ENCODE data around the gene TSPAN9.

Gene TSPAN9

DNA sequence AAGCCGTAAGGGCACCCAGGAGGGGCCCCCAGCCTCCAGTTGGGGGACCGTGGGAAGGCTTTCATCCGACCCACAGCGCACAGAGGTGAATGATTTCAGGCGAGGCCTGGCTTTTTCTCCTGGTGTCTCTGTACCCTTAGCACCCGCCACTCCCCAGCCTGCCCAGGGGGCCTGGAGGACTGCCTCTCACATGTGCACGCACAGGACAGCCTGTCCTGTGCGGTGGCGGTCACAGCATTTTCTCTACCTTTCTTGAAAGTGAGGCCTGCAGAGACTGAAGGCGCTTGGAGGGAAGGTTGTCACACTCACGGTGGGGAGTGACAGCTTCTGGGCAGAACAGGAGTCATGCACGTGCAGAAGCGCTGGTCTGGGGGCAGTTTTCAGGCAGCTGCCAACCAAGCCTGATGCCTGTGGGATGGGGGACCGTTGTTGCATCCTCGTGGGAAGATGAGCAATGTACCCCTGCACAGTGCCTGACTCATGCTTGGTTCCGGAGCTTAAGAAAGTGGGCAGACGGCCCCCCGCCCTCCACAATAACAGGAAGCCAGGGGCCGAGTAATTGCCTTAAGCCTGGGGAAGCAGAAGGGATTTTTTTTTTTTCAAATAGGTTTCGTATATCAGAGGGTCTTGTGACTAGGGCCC is 148.1 kb downstream of the TSPAN9 start:
- DNase-seq (ENCODE audit: low read depth, low spot score) = no peak

DNA sequence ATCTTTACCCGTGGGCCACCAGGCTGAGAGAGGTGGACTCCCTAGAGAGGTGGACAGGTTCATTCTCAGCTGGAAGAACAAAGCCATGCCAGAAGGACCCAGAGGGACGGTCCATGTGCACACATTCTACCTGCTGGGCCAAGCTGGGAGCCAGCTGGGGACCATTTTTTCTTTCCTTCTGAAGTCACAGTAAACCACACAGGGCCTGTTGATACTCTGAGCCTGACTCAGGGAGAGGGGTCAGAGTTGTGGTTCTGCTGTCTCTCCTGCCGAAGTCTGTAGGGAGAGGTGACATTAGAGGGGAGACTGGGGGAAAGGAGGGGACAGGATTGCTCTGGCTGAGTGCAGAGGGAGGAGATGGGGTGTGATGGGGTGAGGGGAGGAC is 148.6 kb downstream of the TSPAN9 start:
- no peak for DNase-seq (ENCODE audit: low read depth, low spot score)

DNA sequence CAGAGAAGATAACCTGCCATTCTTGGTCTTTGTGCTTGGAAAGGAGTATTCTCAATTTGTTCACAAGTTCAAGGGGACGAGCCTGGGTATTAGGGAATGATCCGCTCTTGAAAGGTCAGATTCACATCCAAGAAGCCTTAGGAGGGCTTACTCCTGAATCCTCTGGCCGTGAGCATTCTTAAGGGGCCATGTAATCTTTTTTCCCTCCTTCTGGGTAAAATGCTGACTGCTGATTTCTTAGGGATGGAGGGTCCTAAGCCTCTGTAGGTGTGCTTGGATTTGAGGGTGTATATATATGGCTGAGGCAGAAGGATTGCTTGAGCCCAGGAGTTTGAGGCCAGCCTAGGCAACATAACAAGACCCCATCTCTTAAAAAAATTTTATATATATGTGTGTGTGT is 149.1 kb downstream of the TSPAN9 start:
- DNase-seq (ENCODE audit: low read depth, low spot score) = no peak

DNA sequence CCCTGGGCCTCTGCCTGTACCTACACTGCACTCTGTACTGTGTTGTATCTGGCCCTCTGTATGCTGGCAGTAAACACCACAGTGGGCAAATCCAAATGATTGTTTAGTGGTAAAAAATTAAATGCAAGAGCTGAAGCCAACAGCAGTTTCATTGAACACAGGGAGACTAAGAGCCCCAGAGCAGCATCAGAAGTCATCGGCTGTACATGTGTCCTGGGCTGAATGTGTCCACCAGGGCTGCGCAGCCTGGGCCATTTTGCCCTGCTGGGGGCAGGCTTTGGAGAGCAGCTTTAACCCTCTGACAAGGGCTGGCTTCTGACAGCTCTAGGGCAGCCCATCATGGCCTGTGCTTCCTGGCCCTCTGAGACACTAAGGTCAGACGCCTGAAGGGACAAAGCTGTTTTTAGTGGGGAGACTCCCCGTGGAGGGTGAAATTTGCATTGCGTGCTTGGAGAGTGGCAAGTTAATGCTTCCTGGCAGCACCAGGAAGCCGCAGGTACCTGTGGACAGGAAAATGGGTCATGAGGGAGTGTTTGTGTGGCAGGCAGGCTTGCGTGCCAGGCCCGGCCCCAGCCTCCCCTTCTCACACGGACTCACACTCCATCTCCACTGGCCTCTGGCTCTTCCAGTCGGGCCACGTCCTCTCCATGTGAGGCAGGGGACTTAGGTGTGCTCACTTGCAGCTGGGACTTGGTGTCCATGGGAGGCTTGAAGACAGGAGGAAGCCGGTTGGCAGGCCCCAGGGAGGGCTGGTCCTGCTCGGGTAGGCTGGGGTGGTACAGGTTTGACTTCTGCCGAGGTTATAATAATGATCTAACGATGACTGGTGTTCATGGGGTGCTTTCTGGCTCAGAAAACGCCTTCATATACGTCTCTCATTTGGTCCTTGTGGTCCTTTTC is 150.1 kb downstream of the TSPAN9 start:
- no peak for DNase-seq (ENCODE audit: low read depth, low spot score)

DNA sequence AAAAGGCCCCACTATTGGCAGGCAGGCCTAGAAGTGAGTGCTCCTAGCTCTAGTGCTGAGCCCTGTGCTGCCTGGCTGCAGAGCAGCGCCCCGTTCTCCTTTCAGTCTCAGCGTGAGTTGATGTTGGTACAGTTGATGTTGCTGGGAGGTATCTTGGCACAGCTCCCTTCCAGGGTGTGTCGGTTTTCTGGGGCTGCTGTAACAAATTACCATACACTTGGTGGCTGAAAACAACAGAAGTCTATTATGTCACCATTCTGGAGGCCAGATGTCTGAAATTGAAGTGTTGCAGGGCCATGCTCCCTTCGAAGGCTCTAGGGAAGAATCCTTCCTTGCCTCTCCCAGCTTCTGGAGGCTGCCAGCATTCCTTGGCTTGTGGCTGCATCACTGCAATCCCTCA is 151.4 kb downstream of the TSPAN9 start:
- DNase-seq (ENCODE audit: low read depth, low spot score) = no peak

DNA sequence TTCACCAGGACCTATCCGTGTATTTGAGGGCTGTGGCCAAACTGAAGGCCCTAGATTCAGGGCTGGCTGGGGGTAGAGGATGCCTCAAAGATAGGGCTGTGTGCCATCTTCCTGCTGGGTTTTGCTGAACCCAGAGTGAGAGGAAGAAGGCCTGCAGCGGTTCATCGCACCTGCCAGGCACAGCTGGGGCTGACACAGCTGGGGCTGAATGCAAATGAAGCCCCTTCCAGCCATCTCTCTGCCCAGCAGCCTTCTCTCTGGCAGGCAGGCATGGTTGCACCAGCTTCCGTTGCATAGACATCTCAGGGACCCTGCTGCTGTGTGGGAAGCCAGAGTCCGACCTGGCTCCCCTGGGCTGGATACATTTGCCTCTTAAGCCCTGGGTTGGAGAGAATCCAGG is 152.4 kb downstream of the TSPAN9 start:
- DNase-seq (ENCODE audit: low read depth, low spot score) = no peak

DNA sequence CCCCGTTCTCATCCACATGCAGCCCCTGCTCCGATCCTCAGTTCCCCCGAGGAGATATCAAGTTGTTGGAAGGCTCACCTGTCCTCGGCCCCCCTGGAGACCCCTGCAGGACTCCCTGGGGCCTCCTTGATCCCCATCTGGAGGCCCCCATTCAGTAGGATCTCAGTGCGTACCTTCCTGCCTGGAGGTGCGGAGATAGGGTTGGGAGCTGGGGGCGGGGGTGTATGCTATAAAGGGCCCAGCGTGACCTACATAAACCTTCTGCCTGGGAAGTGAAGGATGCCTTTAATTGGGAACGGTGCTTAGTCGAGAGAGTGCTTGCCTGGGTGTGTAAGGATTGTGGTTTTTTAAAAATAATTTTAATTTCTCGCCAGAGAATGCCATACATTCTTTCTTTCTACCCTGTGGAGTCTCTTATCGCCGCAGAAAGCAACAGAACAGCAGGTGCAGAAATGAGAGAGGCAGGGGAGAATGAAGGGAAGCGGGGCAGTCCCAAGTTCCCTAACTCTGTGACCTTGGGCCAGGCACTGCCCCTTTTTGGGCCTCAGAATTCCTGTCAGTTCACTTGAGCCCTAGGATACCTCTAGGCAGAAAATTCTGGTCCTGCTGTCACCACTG is 153.7 kb downstream of the TSPAN9 start:
- DNase-seq (ENCODE audit: low read depth, low spot score) = no peak

DNA sequence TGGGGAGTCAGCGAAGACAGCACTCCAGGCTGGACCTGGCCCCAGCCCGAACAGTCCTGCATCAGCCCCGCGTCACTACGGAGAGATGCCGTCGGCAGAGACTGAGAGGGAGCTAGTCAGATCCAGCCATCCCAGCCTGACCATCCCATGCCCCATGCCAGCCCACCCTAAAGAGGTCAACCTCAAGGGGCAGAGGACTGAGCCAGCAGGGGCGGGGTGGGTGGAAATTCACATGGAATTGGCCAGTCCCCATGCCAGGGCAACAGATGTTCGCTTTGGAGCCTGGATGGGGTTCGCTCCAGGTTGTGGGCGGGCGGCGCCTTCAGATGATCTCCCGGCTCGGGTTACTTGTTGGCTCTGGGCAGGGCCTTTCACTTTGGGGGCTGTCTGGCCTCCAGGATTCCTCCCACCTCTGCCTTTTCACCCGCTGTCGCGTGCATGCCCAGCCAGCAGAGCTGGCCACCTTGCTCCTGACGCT is 154.3 kb downstream of the TSPAN9 start:
- DNase-seq (ENCODE audit: low read depth, low spot score) = no peak

DNA sequence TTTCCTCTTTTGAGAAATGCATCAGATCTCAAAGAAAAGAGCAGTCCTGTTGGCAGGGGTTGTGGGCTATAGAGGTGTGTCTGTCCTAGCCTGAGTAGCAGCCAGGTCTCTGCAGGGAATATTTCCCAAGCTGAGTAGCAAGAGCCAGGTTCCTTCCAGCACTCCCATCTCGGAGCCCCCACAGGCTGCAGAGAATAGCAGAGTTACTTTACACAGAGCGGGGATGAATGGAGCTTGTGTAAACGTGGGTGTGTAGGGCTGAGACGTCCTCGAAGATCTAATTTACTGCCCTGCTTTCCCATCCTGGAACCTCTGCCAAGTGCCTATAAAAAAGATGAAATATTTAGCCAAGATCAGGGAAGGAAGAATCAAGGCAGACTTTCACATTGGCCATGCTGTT is 156.6 kb downstream of the TSPAN9 start:
- DNase-seq (ENCODE audit: low read depth, low spot score) = no peak

DNA sequence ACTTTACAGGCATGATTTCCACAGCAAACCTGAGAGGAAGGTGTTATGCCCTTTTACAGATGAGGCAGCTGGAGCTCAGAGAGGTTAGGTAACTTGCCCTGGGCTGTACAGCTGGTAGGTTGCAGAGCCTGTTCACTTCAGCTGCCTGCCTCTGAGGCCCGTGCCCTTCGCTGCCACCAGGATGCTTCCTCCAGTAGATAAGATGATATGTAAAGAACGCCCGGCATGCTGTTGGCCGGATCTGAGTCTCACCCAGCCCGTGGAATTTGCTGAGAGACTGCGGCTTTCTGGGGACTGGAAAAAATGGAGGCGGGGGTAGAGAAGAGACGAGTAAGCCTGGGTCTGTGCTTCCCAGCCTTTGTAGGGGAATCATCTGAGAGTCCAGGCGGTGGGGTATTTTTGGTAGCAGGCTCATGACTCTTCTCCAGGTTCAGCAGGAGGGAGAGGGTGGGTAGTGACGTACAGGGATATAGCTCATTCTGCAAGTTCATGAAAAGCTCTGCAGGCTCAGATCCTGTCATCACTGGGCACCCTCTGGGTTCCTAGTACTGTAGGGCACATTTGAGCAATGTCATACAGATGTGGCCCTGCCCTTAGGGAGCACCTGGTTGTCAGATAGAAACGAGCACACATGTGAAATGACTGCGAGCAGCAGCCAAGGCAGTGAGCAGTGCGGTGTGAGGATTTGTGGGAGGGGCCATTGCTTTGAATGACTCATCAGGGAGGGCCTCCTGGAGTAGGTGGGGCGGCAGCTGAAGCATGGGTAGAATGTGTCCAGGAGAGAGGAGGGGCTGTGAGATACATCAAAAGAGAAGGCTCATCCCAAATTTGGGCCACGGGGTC is 159.4 kb downstream of the TSPAN9 start:
- DNase-seq (ENCODE audit: low read depth, low spot score) = no peak

DNA sequence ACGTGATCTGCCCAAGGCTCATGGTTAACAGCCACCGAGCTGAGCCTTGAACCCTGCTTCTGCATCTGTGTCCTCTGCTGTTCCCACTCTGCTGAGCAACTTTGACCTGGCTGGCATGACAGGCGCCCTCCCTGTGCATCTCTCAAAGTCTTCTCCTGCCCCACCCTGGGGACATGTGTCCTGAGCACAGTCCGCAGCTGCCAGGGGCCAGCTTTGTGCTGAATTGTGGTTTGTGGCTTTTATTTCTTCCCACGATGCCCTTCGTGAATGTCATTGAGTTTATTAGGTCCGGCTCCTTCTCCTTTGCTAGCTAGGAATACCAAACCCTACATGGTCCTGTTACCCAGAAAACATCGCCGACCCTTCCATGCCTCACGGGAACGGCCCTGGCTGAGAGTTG is 161.0 kb downstream of the TSPAN9 start:
- no peak for DNase-seq (ENCODE audit: low read depth, low spot score)

DNA sequence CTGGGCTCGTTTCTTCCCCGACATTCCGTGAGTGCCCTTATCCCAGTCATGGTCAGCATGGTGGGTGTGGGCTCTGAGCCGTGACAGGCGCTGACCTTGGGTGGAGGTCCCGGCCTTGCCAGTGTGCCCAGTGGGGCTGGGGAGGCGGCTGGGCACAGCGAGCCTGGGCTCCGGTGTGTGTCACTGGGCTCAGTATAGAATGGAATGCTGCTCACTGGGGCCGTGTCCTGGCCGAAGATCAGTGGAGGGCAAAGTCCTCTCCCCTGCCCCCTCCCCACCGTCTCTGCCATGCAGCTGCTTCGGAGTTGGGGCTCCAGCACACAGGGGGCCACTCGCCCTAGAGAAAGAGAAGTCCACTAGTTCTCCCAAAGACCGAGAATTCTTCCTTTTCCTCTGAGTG is 164.4 kb downstream of the TSPAN9 start:
- no peak for DNase-seq (ENCODE audit: low read depth, low spot score)

DNA sequence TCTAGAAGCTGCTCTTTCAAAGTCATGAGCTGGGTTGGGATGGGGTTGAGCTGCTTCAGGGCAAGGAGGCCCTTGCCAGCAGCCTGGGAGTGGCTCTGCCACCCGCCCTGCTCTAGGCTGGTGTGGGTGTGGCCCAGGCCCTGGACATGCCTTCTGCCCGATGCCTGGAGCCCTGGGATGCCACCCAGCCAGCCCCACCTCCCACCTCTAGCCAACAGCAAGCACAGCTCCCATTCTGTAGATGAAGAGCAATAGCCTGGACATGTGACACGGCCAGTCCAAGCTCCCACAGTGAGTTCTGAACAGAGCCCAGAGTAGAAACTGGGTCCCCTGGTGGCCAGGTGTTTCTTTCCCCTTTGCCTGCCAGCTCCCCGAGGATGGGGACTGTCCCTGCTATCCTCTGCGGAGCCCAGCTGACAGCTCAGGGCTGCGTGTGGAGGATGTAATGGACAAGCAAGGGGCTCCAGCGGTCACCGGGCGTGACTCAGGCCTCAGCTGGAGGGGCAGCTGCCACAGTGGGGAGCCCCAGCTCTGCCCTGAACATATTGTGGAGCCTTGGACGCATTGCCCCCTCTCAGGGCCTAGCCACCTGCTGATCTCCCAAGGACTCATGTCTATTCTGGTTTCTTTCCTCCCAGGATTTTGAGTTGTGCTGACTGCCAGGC is 165.2 kb downstream of the TSPAN9 start:
- DNase-seq (ENCODE audit: low read depth, low spot score) = no peak

DNA sequence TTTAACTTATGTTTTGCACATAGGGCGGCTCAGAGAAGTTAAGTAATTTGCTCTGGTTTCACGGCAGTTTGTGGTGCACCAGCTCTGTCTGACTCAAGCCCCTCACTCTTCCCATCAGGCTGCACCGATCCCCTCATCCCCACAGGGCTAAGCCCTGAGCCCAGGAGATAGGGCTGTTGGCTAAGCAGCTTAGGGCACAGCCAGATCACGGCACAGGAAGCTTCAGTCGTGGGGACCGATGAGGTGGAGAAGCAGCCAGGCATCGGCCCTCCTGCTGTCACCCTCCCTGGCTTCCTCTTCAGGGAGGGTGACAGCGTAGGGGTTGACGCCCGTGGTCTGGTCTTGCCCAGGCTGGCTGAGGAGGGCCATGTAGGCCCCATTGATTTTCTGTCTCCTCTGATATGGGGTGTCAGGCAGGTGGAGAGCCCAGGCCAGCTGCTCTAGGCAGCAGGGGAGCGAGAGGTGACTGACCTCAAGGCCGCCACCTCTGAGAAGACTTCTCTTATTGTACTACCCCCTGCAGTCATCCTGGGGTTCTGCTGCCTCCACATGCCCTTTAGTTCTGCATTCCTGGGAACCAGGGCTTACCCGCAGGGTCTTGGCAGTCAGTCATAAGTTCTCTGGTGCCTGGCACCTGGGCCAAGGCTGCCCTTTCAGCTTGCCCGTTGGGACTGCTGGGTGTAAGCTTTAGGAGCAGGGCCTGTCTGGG is 166.4 kb downstream of the TSPAN9 start:
- no peak for DNase-seq (ENCODE audit: low read depth, low spot score)

DNA sequence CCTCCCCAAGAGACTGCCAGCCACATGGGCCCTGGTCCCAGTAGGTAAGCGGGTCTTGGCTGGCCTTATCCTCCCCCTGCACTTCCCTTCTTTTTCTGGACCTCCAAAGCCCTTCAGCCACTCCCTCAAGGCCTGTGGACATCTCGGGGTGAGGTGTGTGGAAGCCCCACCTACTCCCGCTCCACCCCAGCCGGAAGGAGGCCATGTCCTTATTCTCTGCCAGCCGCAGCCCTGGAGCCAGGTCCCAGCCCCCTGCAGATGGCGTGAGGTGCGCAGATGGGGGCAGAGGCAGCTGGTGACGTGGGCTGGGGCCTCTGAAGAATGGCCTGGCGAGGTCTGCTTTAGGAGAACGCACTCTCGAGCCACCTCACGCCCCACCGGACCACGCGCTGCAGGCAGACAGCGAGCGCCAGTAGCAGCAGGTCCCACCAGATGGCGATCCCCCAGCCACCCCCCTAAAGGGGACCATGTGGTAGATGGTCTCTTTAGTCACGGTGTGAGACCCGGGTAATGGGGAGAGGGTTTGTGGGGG is 167.1 kb downstream of the TSPAN9 start:
- no peak for DNase-seq (ENCODE audit: low read depth, low spot score)

DNA sequence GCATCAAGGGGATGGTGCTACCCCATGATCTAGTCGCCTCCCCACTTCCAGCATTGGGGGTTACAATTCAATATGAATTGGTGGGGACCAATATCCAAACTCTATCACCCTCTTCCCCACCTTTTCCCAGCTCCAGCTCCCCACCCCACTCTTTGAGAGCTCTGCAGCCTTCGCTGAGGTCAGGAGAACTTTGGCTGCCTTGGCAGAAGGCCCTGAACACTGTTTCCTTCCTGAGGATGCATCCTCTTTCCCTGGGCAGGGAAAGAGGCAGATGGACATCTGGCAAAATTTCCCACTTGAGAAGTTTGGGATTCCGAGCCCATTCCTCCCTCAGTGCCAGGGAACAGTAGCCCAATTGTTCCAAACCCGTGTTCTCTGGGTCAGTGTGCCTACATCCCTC is 169.1 kb downstream of the TSPAN9 start:
- DNase-seq (ENCODE audit: low read depth, low spot score) = no peak

DNA sequence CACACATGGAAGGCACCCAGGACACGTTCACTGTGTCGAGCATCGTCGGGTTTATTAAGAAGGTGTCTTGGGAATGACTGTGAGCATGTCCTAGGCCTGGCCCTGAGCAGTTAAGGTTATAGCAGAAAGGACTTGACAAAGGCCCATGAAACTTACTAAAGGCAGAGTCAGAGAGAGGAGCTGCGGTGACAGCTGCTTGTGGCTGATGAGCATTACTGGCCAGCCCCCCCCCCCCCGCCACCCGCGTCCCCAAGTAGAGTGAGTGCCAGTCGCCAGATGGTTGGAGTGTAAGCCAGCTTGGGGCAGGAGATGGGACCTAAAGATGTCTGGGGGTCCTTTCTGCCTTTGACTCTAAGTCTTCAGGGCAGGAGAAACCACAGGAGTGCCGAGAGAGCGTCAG is 169.9 kb downstream of the TSPAN9 start:
- DNase-seq (ENCODE audit: low read depth, low spot score) = no peak

DNA sequence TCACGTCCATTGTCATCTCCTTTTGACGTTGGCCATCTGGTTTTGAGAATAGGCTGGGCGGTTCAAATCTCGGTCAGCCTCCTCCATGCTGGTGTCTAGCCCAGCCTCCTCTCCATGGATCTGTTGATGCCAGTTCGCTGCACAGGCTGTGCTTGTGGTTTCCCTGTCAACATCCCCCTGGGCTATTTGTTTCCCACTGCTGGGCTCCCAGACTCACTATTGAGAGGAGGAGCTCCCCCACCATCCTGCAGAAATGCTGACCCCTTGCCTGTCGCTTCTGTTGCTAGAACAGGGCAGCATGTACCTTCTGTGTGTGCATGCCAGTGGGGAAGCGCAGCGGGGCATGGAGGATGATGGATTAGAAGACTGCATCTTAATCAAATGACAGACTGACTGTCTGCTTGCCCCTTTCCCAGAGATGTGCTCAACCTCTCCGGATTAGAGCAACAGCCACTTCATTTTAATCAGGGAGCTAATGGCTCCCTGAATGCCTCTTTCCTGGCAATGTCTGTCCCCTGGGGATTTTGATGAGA is 170.5 kb downstream of the TSPAN9 start:
- DNase-seq (ENCODE audit: low read depth, low spot score) = no peak

DNA sequence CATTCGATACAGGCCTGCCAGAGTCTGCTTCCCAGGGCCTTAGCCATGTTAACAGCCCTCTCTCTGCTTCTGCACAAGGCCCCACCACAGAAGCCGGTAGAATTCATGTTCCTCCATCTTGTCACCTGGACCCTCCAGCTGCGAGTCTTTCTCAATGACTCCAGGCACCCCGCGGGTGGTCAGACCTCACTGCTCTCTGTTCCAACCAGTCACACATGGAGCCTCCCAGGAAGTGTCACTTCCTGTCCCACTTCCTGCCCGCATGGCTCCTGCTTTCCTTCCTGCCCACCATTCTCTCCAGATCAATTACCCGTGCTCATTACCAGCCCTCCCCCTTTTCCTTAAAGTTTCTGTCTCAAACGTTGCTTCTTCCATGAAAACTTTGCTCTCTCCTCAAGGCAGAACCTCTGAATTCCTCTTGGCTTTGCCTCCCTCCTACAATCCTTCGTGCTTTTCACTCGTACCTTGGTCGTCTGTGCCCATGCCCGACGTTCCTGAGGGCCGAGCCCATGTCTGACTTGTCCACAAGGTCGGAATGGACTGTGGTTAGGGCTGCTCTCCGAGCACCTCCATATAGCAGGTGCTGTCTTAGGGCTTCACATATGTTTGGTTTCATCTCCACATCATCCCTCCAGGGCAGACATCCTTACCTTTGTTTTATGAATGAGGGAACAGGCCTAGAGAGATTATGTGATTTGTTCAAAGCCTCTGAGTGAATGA is 172.1 kb downstream of the TSPAN9 start:
- DNase-seq (ENCODE audit: low read depth, low spot score) = no peak

Data from activated CD4-positive, CD25-positive, alpha-beta regulatory T cell treated with anti-CD3 and anti-CD28 coated beads, Interleukin-2, amount 50 U/mL, for 16 hours (primary cell).